RWPE2 (cell line): Measurements from ENCODE around the gene ZNF222.

ENCODE experiments used
- ATAC-seq: fragments of 200-7000 bp; cut with Tn5 transposase; 3 replicates; pipeline ENCODE4 v1.9.1; 2021; ENCODE audit warnings: low read depth
- DNase-seq: peaks from one replicate; pipeline ENCODE4 v3.0.0-alpha.2; 2020; ENCODE audit warnings: low spot score
- H3K27ac ChIP-seq: fragments of 450-650 bp; 2 replicates; pipeline ENCODE4 v1.5.1; 2017; ENCODE audit warnings: mild to moderate bottlenecking; ENCODE audit not compliant: poor library complexity, severe bottlenecking
- H3K27me3 ChIP-seq: fragments of 250-450 bp; sonication (Bioruptor Pico); 2 replicates; pipeline ENCODE4 v1.5.1; 2021; ENCODE audit warnings: mild to moderate bottlenecking, moderate library complexity; ENCODE audit not compliant: insufficient read depth, poor library complexity, severe bottlenecking
- H3K36me3 ChIP-seq: fragments of 250-450 bp; sonication (Bioruptor Pico); 2 replicates; pipeline ENCODE4 v1.5.1; 2020; ENCODE audit warnings: low read depth, mild to moderate bottlenecking, moderate library complexity
- H3K4me1 ChIP-seq: fragments of 250-450 bp; sonication (Bioruptor Pico); 2 replicates; pipeline ENCODE4 v1.5.1; 2021; ENCODE audit warnings: mild to moderate bottlenecking, moderate library complexity; ENCODE audit not compliant: insufficient read depth, poor library complexity, severe bottlenecking
- H3K4me3 ChIP-seq: fragments of 250-450 bp; sonication (Bioruptor Pico); 2 replicates; pipeline ENCODE4 v1.5.1; 2021; ENCODE audit warnings: mild to moderate bottlenecking, moderate library complexity; ENCODE audit not compliant: severe bottlenecking
- H3K9me3 ChIP-seq: fragments of 250-450 bp; sonication (Bioruptor Pico); 2 replicates; pipeline ENCODE4 v1.5.1; 2021; ENCODE audit warnings: mild to moderate bottlenecking, moderate library complexity; ENCODE audit not compliant: severe bottlenecking
- CTCF ChIP-seq: fragments of 450-650 bp; IDR thresholded peaks from one replicate; pipeline ENCODE4 v1.5.1; 2017; ENCODE audit warnings: mild to moderate bottlenecking, moderate library complexity; ENCODE audit not compliant: poor library complexity, severe bottlenecking

Gene ZNF222

GRCh38 chr19:44021221-44021620 is 4.0 kb upstream of the ZNF222 start:
- H3K4me3 ChIP-seq, result no peak overlapping the region
- DNase-seq, result no peak
- no peaks in the 10 kb centered on the region for H3K27me3 ChIP-seq
- TF ChIP-seq CTCF, result no peak
- H3K27ac ChIP-seq, result no peak overlapping the region
- no peak for ATAC-seq
- H3K36me3 ChIP-seq, result no peaks in the 10 kb centered on the region
- no peaks in the 10 kb centered on the region for H3K4me1 ChIP-seq
- H3K9me3 ChIP-seq, result no peaks in the 10 kb centered on the region

- DNase-seq (no peak), ATAC-seq (no peak)
- Histone ChIP-seq H3K9me3 (no peaks in the 10 kb centered on the region), H3K27me3 (no peaks in the 10 kb centered on the region), H3K4me1 (no peaks in the 10 kb centered on the region), H3K36me3 (peaks cover 18% of the 10 kb centered on the region), H3K27ac (no peak overlapping the region), H3K4me3 (peak overlapping the region; percentile 70)
- TF ChIP-seq CTCF, result no peak
These were observed 321 bp upstream of the ZNF222 start for GRCh38 chr19:44024900-44025216.

GRCh38 chr19:44026622-44027021 is 1.4 kb downstream of the ZNF222 start:
- DNase-seq (no peak), ATAC-seq (no peak)
- Histone ChIP-seq H3K27me3 (no peaks in the 10 kb centered on the region), H3K36me3 (peaks cover 35% of the 10 kb centered on the region), H3K4me1 (no peaks in the 10 kb centered on the region), H3K27ac (no peak overlapping the region), H3K9me3 (peaks cover 5% of the 10 kb centered on the region), H3K4me3 (no peak overlapping the region)
- TF ChIP-seq CTCF, result no peak

- ATAC-seq (no peak), DNase-seq (no peak)
- TF ChIP-seq CTCF, result no peak
- peaks cover 44% of the 10 kb centered on the region for H3K36me3 ChIP-seq
- peaks cover 11% of the 10 kb centered on the region for H3K9me3 ChIP-seq
- H3K4me3 ChIP-seq, result no peak overlapping the region
- no peaks in the 10 kb centered on the region for H3K4me1 ChIP-seq
- H3K27me3 ChIP-seq, result no peaks in the 10 kb centered on the region
- no peak overlapping the region for H3K27ac ChIP-seq
These were observed 6.9 kb downstream of the ZNF222 start for GRCh38 chr19:44032001-44032610.

- TF ChIP-seq CTCF, result no peak
- Histone ChIP-seq H3K27ac (no peak overlapping the region), H3K4me1 (no peaks in the 10 kb centered on the region), H3K36me3 (no peaks in the 10 kb centered on the region), H3K4me3 (no peak overlapping the region), H3K9me3 (peaks cover 4% of the 10 kb centered on the region), H3K27me3 (no peaks in the 10 kb centered on the region)
- ATAC-seq (no peak), DNase-seq (no peak)
These were observed 17.0 kb downstream of the ZNF222 start for GRCh38 chr19:44042147-44042546.
